K562 (cell line): ENCODE results near the gene NME9. TPM values are rescaled to one million over a fixed set of nuclear protein-coding genes. Genes with fewer than 3 reads are reported as not detected.

ENCODE experiments used
- CHD4 ChIP-seq: fragments of 200-600 bp; sonication (generic); IDR thresholded peaks from 3 replicates; pipeline ENCODE4 v1.6.1; 2012; ENCODE audit warnings: low read depth, mild to moderate bottlenecking, mixed read lengths, low read length, inconsistent platforms; ENCODE audit not compliant: insufficient read depth, insufficient replicate concordance, poor library complexity, severe bottlenecking
- ILF3 ChIP-seq: fragments of 450-650 bp; IDR thresholded peaks from 2 replicates; pipeline ENCODE4 v1.6.1; 2018; ENCODE audit warnings: antibody characterized with exemption, mild to moderate bottlenecking, moderate library complexity, borderline replicate concordance
- MEF2D ChIP-seq: conservative IDR thresholded peaks from 2 replicates; pipeline ENCODE4 v1.6.1; 2016; ENCODE audit warnings: low read depth, missing genetic modification characterization, missing compliant biosample characterization
- NFIC ChIP-seq: fragments of 450-650 bp; IDR thresholded peaks from 2 replicates; pipeline ENCODE4 v1.6.1; 2017; ENCODE audit warnings: mild to moderate bottlenecking, inconsistent platforms
- NFRKB ChIP-seq: fragments of 450-650 bp; IDR thresholded peaks from 2 replicates; pipeline ENCODE4 v1.6.1; 2016; ENCODE audit warnings: low read depth
- RBM34 ChIP-seq: fragments of 200-400 bp; formaldehyde crosslinking; IDR thresholded peaks from 2 replicates; pipeline ENCODE4 v1.6.1; 2018; ENCODE audit warnings: low read length, borderline replicate concordance; ENCODE audit not compliant: insufficient read depth
- RNF2 ChIP-seq: sonication (generic); IDR thresholded peaks from 2 replicates; pipeline ENCODE4 v1.6.1; 2016
- WHSC1 ChIP-seq: IDR thresholded peaks from one replicate; pipeline ENCODE4 v1.6.1; 2012; ENCODE audit warnings: low read length, control low read depth, inconsistent platforms
- ZNF121 ChIP-seq: sonication (generic); formaldehyde crosslinking; conservative IDR thresholded peaks from 2 replicates; pipeline ENCODE4 v1.8.0; 2022; ENCODE audit warnings: missing genetic modification reagents
- ZNF175 ChIP-seq: fragments of 200-800 bp; sonication (Bioruptor generic); IDR thresholded peaks from 2 replicates; pipeline ENCODE4 v1.6.1; 2016; ENCODE audit warnings: low read depth, mild to moderate bottlenecking, missing genetic modification characterization, missing compliant biosample characterization
- ZNF668 ChIP-seq: fragments of 250-450 bp; sonication (Bioruptor Pico); IDR thresholded peaks from 2 replicates; pipeline ENCODE4 v1.8.0; 2022; ENCODE audit warnings: mild to moderate bottlenecking, inconsistent platforms
- ZSCAN29 ChIP-seq: fragments of 450-650 bp; IDR thresholded peaks from 2 replicates; pipeline ENCODE4 v1.6.1; 2017
- polyA plus RNA-seq, 8 experiments: library from polyadenylated mRNA; depleted of rRNA in 4 of 8; stranded (reverse) in 5 of 8; unstranded in 3 of 8; fragments of >200 nt; fragmentation: Nextera tagmentation in 2 of 8; fragmentation: Illumina TruSeq in 1 of 8; extraction: Ambion mirVana in 2 of 8; extraction: Trizol in 1 of 8; gene quantifications; 2 replicates each; pipeline versions ENCODE4 v1.2.1 to v1.2.3, GENCODE V29; 2011 to 2014; ENCODE audit warnings: inconsistent platforms in 1 of 8, missing spikeins in 1 of 8
- total RNA-seq, 7 experiments: library from RNA; depleted of rRNA in 6 of 7; stranded (reverse); fragments of >200 nt in 6 of 7; fragmentation: Illumina TruSeq in 2 of 7; extraction: Trizol in 2 of 7; gene quantifications; 2 replicates each; pipeline versions ENCODE4 v1.2.1 to v1.2.3, GENCODE V29; 2011 to 2021; ENCODE audit warnings: low replicate concordance in 1 of 7
- TF ChIP-seq, protein P1 (sequence below), 2 experiments: fragments of 450-650 bp in 1 of 2; IDR thresholded peaks; 2 replicates each; pipeline ENCODE4 v1.6.1; 2011 to 2017; ENCODE audit warnings: low read depth in 2 of 2, antibody characterized with exemption in 1 of 2, borderline replicate concordance in 1 of 2, low read length in 1 of 2, mild to moderate bottlenecking in 1 of 2, mixed read lengths in 1 of 2; ENCODE audit not compliant: control insufficient read depth in 1 of 2
- TF ChIP-seq, protein P2 (sequence below), 2 experiments: fragments of 450-650 bp; IDR thresholded peaks; 2 replicates each; pipeline ENCODE4 v1.6.1; 2018; ENCODE audit warnings: mild to moderate bottlenecking in 2 of 2, low read depth in 1 of 2; ENCODE audit not compliant: partially characterized antibody in 2 of 2
- TF ChIP-seq, protein P3 (sequence below): sonication (generic); IDR thresholded peaks from 2 replicates; pipeline ENCODE4 v1.6.1; 2016
- TF ChIP-seq, protein P4 (sequence below): IDR thresholded peaks from 2 replicates; pipeline ENCODE4 v1.6.1; 2011; ENCODE audit not compliant: insufficient read length; ENCODE audit errors: extremely low read depth
- TF ChIP-seq, protein P5 (sequence below): fragments of 250-450 bp; sonication (Bioruptor Pico); IDR thresholded peaks from 2 replicates; pipeline ENCODE4 v1.5.0; 2022; ENCODE audit warnings: mild to moderate bottlenecking

Gene NME9
- total and polyA plus RNA-seq, 9 of the 15 experiments (the other 6 are each of a cell fraction or from before 2014, with no cell fraction given) = 0.05 to 0.15 (median 0.13) TPM; not detected in 6

DNA sequence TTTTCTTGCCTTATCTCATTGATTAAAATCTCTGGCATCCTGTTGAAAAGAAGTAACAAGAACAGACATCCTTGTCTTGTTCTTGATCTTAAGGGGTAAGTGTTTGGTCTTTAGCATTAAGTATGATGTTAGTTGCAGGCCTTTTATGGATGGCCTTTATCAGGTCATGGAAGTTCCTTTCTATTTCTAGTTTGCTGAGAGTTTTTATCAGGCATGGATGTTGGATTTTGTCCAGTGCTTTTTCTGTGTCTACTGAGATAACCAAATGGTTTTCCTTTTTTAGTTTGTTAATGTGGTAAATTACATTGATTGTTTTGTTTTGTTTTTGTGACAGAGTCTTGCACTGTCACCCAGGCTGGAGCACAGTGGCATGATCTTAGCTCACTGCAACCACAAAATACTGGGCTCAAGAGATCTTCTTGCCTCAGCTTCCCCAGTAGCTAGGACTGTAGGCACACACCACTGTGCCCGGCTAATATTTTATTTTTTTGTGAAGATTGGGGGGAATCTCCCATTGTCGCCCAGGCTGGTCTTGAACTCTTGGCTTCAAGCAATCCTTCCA, 45.0 kb upstream of the NME9 start (continued):
- TF ChIP-seq, protein P1, sequence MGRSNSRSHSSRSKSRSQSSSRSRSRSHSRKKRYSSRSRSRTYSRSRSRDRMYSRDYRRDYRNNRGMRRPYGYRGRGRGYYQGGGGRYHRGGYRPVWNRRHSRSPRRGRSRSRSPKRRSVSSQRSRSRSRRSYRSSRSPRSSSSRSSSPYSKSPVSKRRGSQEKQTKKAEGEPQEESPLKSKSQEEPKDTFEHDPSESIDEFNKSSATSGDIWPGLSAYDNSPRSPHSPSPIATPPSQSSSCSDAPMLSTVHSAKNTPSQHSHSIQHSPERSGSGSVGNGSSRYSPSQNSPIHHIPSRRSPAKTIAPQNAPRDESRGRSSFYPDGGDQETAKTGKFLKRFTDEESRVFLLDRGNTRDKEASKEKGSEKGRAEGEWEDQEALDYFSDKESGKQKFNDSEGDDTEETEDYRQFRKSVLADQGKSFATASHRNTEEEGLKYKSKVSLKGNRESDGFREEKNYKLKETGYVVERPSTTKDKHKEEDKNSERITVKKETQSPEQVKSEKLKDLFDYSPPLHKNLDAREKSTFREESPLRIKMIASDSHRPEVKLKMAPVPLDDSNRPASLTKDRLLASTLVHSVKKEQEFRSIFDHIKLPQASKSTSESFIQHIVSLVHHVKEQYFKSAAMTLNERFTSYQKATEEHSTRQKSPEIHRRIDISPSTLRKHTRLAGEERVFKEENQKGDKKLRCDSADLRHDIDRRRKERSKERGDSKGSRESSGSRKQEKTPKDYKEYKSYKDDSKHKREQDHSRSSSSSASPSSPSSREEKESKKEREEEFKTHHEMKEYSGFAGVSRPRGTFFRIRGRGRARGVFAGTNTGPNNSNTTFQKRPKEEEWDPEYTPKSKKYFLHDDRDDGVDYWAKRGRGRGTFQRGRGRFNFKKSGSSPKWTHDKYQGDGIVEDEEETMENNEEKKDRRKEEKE (IDR thresholded peaks at IDR 0.05; ENCODE audit: borderline replicate concordance in 1 of 2, control insufficient read depth in 1 of 2, low read depth in 2 of 2, low read length in 1 of 2) = no peak
- TF ChIP-seq, protein P2, sequence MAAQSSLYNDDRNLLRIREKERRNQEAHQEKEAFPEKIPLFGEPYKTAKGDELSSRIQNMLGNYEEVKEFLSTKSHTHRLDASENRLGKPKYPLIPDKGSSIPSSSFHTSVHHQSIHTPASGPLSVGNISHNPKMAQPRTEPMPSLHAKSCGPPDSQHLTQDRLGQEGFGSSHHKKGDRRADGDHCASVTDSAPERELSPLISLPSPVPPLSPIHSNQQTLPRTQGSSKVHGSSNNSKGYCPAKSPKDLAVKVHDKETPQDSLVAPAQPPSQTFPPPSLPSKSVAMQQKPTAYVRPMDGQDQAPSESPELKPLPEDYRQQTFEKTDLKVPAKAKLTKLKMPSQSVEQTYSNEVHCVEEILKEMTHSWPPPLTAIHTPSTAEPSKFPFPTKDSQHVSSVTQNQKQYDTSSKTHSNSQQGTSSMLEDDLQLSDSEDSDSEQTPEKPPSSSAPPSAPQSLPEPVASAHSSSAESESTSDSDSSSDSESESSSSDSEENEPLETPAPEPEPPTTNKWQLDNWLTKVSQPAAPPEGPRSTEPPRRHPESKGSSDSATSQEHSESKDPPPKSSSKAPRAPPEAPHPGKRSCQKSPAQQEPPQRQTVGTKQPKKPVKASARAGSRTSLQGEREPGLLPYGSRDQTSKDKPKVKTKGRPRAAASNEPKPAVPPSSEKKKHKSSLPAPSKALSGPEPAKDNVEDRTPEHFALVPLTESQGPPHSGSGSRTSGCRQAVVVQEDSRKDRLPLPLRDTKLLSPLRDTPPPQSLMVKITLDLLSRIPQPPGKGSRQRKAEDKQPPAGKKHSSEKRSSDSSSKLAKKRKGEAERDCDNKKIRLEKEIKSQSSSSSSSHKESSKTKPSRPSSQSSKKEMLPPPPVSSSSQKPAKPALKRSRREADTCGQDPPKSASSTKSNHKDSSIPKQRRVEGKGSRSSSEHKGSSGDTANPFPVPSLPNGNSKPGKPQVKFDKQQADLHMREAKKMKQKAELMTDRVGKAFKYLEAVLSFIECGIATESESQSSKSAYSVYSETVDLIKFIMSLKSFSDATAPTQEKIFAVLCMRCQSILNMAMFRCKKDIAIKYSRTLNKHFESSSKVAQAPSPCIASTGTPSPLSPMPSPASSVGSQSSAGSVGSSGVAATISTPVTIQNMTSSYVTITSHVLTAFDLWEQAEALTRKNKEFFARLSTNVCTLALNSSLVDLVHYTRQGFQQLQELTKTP (IDR thresholded peaks at IDR 0.05; ENCODE audit: low read depth in 1 of 2, partially characterized antibody in 2 of 2) = no peak
- TF ChIP-seq RBM34 (no peak), ILF3 (no peak), WHSC1 (no peak), MEF2D (peak; percentile 100), ZNF175 (CRISPR knock-in tag) (no peak), ZNF121 (CRISPR knock-in tag) (no peak), RNF2 (no peak), NFIC (peak; percentile 43), ZNF668 (CRISPR knock-in tag) (no peak), ZSCAN29 (no peak), CHD4 (no peak), NFRKB (no peak)
- TF ChIP-seq, protein P3, sequence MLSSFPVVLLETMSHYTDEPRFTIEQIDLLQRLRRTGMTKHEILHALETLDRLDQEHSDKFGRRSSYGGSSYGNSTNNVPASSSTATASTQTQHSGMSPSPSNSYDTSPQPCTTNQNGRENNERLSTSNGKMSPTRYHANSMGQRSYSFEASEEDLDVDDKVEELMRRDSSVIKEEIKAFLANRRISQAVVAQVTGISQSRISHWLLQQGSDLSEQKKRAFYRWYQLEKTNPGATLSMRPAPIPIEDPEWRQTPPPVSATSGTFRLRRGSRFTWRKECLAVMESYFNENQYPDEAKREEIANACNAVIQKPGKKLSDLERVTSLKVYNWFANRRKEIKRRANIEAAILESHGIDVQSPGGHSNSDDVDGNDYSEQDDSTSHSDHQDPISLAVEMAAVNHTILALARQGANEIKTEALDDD = no peak
- TF ChIP-seq, protein P4, sequence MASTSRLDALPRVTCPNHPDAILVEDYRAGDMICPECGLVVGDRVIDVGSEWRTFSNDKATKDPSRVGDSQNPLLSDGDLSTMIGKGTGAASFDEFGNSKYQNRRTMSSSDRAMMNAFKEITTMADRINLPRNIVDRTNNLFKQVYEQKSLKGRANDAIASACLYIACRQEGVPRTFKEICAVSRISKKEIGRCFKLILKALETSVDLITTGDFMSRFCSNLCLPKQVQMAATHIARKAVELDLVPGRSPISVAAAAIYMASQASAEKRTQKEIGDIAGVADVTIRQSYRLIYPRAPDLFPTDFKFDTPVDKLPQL = no peak
- TF ChIP-seq, protein P5, sequence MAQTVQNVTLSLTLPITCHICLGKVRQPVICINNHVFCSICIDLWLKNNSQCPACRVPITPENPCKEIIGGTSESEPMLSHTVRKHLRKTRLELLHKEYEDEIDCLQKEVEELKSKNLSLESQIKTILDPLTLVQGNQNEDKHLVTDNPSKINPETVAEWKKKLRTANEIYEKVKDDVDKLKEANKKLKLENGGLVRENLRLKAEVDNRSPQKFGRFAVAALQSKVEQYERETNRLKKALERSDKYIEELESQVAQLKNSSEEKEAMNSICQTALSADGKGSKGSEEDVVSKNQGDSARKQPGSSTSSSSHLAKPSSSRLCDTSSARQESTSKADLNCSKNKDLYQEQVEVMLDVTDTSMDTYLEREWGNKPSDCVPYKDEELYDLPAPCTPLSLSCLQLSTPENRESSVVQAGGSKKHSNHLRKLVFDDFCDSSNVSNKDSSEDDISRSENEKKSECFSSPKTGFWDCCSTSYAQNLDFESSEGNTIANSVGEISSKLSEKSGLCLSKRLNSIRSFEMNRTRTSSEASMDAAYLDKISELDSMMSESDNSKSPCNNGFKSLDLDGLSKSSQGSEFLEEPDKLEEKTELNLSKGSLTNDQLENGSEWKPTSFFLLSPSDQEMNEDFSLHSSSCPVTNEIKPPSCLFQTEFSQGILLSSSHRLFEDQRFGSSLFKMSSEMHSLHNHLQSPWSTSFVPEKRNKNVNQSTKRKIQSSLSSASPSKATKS = no peak
